ENCODE measurements around the gene MDK. TPM values are rescaled to one million over a fixed set of nuclear protein-coding genes. Genes with fewer than 3 reads are reported as not detected.

Gene MDK
- total RNA-seq, 4 donors from 2014 or later, result 34.4 to 309 (median 180) TPM

- DNase-seq, result no peak
- in situ Hi-C loops (cut with MboI; ENCODE audit: low pct_ligation_motif_present in 1 of 4, low pct_unique_long_range_greater_than_20kb in 1 of 4, low sequenced_read_pairs in 3 of 4), result loop anchor here in 1 of 4 donors (25.0 kb wide), 1 partner anchor 115 kb away; no protein-coding TSS in a partner anchor
- TF ChIP-seq POLR2A (IDR thresholded peaks at IDR 0.05) (no peak), CTCF (IDR thresholded peaks at IDR 0.05) (no peak), POLR2AphosphoS5 (IDR thresholded peaks at IDR 0.05) (no peak)
These were observed 41.1 kb downstream of the MDK start for GRCh38 chr11:46422588-46422987.

GRCh38 chr11:46426233-46426991 lies 44.9 kb downstream of the MDK start:
- DNase-seq, result no peak
- no peak for TF ChIP-seq POLR2AphosphoS5 (IDR thresholded peaks at IDR 0.05)
- TF ChIP-seq CTCF (IDR thresholded peaks at IDR 0.05), result no peak
- Histone ChIP-seq H3K9me3 (no peaks in the 10 kb centered on the region), H3K27ac (no peak overlapping the region), H3K4me3 (no peak overlapping the region), H3K36me3 (peaks cover 0 to 20% (median 1%) of the 10 kb centered on the region in 4 donors), H3K4me1 (peaks cover 0 to 8% (median 3%) of the 10 kb centered on the region in 4 donors), H3K27me3 (no peaks in the 10 kb centered on the region)
- intact Hi-C loops (cut with DNase I; ENCODE audit: low total_unique reads), result no loop called here
- WGBS, 2 donors (ENCODE audit: low coverage in 1 of 2), result 93 to 100% methylated on average over 4 of the region's 4 CpGs
- in situ Hi-C loops (cut with MboI; ENCODE audit: low pct_ligation_motif_present in 1 of 4, low pct_unique_long_range_greater_than_20kb in 1 of 4, low sequenced_read_pairs in 3 of 4), result no loop called here

More at GRCh38 chr11:46422588-46422987, 41.1 kb downstream of the MDK start:
- 32 to 38% methylated on average over 7 of the region's 7 CpGs for WGBS, 2 donors (ENCODE audit: low coverage in 1 of 2)
- no peak overlapping the region for H3K27ac ChIP-seq
- intact Hi-C loops (cut with DNase I; ENCODE audit: low total_unique reads), result no loop called here
- H3K27me3 ChIP-seq, result no peaks in the 10 kb centered on the region
- no peaks in the 10 kb centered on the region for H3K9me3 ChIP-seq
- peaks cover 0 to 23% (median 2%) of the 10 kb centered on the region in 4 donors for H3K36me3 ChIP-seq
- H3K4me1 ChIP-seq, result peaks cover 0 to 8% (median 3%) of the 10 kb centered on the region in 4 donors
- H3K4me3 ChIP-seq, result no peak overlapping the region

DNA sequence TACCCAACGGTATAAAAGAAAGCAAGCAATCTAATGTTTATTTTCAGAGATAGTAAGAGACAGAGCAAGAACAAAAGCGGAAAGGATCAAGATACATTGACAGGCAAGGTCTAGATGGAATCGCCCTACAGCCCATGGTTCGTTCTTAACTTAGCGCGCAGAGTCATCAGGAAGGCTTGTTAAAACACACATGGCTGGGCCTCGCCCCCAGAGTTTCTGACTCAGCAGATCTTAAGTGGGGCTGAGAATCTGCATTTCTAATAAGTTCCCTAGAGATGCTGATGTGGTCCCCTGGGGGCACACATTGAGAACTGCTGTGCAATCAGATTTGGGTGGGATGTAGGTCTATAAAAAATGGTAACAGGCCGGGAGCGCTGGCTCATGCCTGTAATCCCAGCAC lies 45.9 kb downstream of the MDK start:
- in situ Hi-C loops (cut with MboI; ENCODE audit: low pct_ligation_motif_present in 1 of 4, low pct_unique_long_range_greater_than_20kb in 1 of 4, low sequenced_read_pairs in 3 of 4), result no loop called here
- Histone ChIP-seq H3K27me3 (no peaks in the 10 kb centered on the region), H3K4me3 (no peak overlapping the region), H3K4me1 (peaks cover 0 to 7% (median 3%) of the 10 kb centered on the region in 4 donors), H3K9me3 (no peaks in the 10 kb centered on the region), H3K27ac (no peak overlapping the region), H3K36me3 (peaks cover 0 to 25% (median 3%) of the 10 kb centered on the region in 4 donors)
- DNase-seq, result no peak
- TF ChIP-seq POLR2AphosphoS5 (IDR thresholded peaks at IDR 0.05) (no peak), EP300 (IDR thresholded peaks at IDR 0.05; ENCODE audit: low read depth) (no peak), POLR2A (IDR thresholded peaks at IDR 0.05) (no peak), CTCF (IDR thresholded peaks at IDR 0.05) (no peak)
- intact Hi-C loops (cut with DNase I; ENCODE audit: low total_unique reads), result no loop called here
- WGBS, 2 donors (ENCODE audit: low coverage in 1 of 2), result 91% methylated on average over 9 of the region's 9 CpGs; no CpG with 5 or more reads in 1 of the 2 donors

GRCh38 chr11:46429717-46430116 lies 48.2 kb downstream of the MDK start:
- TF ChIP-seq EP300 (IDR thresholded peaks at IDR 0.05; ENCODE audit: low read depth) (no peak), POLR2AphosphoS5 (IDR thresholded peaks at IDR 0.05) (no peak), CTCF (IDR thresholded peaks at IDR 0.05) (no peak), POLR2A (IDR thresholded peaks at IDR 0.05) (no peak)
- Histone ChIP-seq H3K4me3 (no peak overlapping the region), H3K27ac (no peak overlapping the region), H3K27me3 (no peaks in the 10 kb centered on the region), H3K9me3 (no peaks in the 10 kb centered on the region), H3K36me3 (peaks cover 0 to 38% (median 3%) of the 10 kb centered on the region in 4 donors), H3K4me1 (no peaks in the 10 kb centered on the region)
- in situ Hi-C loops (cut with MboI; ENCODE audit: low pct_ligation_motif_present in 1 of 4, low pct_unique_long_range_greater_than_20kb in 1 of 4, low sequenced_read_pairs in 3 of 4), result no loop called here
- no peak for DNase-seq
- 84% methylated on average over 3 of the region's 3 CpGs for WGBS, 2 donors (ENCODE audit: low coverage in 1 of 2)
- intact Hi-C loops (cut with DNase I; ENCODE audit: low total_unique reads), result no loop called here

Measured in transverse colon (tissue), 4 donors.